ENCODE data around the gene SACS. TPM values are rescaled to one million over a fixed set of nuclear protein-coding genes. Genes with fewer than 3 reads are reported as not detected.

The SACS gene
- total RNA-seq, 1 donor from 2014 or later = 6.8 TPM

DNA sequence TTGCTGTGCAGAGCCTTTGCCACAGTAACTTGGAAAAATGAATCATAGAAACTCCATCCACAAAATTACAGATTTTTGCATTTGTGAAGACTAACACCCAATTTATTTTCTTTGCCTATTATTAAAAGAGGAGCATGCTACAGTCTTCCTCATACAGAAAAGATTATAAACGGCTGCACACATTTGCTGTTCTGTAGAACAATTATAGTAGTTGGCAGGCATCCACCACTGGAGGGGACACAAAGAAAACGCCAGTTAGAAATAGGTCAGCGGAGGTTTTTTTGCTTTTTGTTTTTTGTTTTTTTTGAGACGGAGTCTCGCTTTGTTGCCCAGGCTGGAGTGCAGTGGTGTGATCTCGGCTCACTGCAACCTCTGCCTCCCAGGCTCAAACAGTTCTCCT, 51.6 kb downstream of the SACS start:
- no peak for DNase-seq

DNA sequence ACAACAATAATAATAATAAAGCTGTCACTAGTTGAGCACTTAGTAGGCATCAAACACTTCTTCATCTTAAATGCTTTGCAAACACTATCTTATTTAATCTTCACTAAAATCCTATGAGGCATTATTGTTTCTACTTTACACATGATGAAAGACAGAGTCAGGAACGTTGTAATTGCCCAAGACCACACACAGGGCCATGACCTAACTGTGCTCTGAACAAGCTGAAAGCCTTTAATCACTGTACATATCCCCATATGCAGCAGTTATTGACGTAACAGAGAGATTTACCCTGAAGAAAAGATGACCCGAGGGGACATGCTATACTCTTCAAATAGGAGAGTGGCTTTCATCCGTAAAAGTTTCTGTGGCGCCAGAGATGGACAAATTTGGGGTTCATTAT, 53.0 kb downstream of the SACS start:
- intact Hi-C loops (cut with DNase I) = no loop called here
- ATAC-seq (ENCODE audit: poor library complexity) = no peak
- DNase-seq = no peak

More for the DNA sequence above, 51.6 kb downstream of the SACS start:
- ATAC-seq (ENCODE audit: poor library complexity) = no peak
- intact Hi-C loops (cut with DNase I) = no loop called here

DNA sequence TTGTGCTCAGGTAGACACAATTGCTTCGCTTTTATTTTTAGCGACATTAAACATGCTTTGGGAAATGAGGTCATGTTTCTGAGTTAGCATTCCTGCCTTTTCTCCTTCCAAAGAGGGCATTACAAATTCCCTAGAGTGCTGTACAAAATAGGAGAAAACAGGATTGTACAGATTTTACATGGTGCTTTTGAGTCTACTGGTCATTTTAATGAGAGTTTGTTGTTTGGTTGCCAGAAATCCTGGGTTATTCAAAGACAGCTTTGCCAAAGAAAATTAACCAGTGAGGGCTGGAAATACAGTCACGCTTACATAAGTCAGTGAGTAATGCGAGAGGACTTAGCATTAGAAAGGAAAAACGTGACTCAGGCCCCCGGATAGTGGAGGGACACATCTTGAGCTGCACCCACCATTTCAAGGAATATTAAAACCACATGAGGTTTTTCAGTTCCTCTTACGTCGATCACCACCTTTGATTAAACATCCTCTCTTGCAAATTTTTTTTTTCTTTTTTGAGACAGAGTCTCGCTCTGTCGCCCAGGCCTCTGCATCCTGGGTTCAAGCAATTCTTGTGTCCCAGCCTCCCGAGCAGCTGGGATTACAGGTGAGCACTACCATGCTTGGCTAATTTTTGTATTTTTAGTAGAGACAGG, 55.4 kb downstream of the SACS start:
- DNase-seq (no peak), ATAC-seq (ENCODE audit: poor library complexity) (no peak)
- intact Hi-C loops (cut with DNase I) = no loop called here

DNA sequence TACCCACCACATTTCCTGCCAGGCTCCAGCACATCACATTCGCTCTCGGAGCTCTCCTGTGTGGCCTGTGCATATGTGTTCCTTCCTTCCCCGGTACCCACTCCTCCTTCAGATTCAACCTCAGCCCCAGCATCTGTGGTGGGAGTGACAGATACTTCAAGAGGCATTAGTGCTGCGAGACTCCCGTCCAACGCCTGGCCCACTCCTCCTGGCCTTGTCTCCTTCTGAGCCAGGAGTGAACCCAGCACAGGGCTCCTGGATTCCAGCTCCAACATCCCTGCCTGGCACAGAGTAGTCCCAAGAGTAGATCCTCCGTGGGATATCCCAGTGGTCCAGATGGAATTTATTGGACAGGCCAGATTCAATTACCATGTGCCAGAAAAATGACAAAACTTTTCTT, 55.9 kb downstream of the SACS start:
- DNase-seq = no peak

DNA sequence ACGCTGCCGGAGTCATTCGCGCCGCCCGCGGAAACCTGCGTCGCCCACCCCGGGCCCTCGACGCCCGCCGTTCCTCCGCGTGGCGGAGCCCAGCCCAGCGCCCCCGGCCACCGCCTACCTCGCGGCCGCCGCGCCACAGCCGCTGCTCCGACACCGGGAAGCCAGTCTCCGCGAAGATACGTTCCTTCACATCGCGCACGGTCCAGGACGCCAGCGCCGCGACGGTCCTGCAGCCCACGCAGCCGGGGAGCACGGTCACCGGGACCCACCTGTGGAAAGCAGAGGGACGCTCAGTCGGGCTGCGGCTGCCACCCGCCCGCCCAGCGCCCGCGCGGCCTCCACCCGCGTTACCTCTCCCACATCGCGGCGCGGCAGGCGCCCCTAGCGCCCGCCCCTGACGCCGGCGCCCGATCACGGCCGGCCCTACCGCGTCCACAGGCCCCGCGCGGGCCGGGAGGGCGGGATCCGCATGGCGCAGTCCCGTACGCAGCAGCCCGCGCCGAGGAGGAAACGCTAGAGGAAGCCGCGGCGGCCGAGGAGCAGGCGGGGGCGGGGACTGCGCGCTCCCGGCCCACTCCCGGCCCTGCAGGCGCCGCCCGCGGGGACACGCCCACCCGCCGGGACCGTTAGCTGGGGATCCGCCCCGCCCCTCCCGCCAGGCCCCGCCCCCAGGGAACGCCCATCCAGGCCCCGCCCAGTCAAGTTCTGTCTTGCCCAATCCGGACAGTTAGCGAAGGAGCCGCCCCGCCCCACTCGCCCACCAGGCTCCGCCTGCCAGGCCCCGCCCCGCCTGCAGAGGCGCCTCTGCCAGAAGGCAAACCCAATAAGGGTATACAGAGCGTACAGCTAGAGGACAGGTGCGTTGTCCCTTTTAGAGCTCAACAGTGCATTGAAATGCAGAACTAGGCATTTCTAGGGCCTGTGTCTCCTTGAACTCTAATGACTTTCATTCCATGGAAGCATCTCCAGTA, 58.2 kb downstream of the SACS start:
- intact Hi-C loops (cut with DNase I) = no loop called here
- DNase-seq (peak; percentile 97), ATAC-seq (ENCODE audit: poor library complexity) (peak; percentile 97)

More for the DNA sequence above, 55.9 kb downstream of the SACS start:
- ATAC-seq (ENCODE audit: poor library complexity) = no peak
- intact Hi-C loops (cut with DNase I) = no loop called here

DNA sequence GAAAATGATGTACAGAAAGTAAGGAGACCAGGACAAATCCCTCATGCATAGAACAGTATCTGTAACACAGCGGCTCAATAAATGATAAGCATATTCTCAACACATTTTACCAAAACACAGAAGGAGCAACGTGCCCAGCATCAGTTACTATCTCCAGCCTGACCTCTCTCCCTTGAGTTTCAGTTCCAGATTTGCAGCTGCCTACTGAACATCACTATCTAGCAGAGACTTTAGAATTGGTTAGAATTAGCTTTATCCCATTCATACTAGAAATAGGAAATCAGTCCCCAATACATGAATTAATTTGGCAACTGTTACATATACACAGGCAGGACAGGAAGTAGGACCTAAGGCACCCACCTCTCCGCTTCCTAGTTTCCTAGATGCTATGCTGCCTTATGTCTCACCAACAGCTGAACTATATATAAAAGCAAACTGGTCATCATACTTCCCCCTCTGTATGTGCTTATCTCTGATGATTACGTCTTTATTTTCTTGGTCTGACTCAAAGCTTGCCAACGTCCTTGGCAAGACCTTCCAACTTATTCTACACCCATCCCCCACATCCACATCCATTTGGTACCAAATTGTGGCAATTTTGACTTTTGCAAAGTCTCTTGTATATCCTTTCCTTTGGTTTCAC, 61.1 kb downstream of the SACS start:
- intact Hi-C loops (cut with DNase I) = no loop called here
- DNase-seq = no peak
- ATAC-seq (ENCODE audit: poor library complexity) = no peak

DNA sequence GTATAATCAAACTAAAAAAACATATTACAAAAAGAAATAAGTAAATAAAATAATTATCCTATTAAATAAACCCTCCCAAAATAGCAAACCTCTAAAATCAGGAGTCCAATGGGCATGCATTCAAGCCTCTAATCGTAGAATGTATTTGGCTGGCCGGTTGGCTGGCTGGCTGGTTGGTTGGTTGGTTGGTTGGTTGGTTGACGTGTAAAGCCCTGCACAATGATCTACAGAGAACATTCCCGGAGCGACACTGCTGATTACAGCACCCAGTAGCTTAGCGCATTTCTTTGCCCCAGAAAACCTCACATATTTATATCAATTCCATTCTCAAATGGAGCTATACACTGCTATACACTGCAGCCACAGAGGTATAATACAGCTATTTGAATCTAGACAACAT, 65.6 kb downstream of the SACS start:
- intact Hi-C loops (cut with DNase I) = no loop called here
- ATAC-seq (ENCODE audit: poor library complexity) (no peak), DNase-seq (no peak)

DNA sequence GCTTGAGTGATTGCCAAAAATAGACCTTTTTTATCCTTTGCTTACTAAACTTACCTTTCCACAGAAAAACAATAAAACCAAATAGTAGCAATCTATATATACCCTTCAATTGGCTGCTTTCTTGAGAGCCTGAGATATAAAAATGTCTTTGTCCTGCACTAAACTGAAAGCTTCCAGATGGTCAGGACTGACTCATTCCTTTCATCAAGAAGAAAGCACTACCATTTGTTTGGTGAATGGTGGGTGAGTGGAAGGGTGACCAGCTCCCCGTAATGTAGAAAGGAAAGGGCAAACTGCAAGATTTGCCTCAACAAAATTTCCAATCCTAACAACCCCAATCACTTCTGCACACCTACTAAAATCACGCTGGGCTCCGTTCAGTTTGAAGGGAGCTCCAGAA, 67.8 kb downstream of the SACS start:
- no peak for DNase-seq
- intact Hi-C loops (cut with DNase I) = no loop called here

DNA sequence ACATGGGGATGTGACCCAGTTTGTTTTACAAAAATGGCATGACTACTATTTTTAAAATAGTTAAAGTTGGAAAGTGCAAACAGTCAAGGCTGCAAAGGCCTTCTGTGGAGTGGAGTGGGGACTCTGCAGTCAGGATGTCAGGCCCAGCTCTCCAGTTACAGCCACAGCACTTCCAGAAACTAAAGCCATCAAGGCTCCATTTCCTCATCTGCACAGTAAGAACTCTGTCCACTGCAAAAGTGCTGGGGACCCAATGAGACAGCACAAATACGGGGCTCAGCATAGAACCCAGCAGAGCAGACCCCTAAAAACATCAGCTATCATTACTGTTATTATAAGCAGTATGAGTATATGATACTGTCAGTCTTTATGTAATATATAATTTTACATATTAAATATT, 73.6 kb downstream of the SACS start:
- no peak for ATAC-seq (ENCODE audit: poor library complexity)
- intact Hi-C loops (cut with DNase I) = no loop called here
- DNase-seq = no peak

More for the DNA sequence above, 67.8 kb downstream of the SACS start:
- no peak for ATAC-seq (ENCODE audit: poor library complexity)

DNA sequence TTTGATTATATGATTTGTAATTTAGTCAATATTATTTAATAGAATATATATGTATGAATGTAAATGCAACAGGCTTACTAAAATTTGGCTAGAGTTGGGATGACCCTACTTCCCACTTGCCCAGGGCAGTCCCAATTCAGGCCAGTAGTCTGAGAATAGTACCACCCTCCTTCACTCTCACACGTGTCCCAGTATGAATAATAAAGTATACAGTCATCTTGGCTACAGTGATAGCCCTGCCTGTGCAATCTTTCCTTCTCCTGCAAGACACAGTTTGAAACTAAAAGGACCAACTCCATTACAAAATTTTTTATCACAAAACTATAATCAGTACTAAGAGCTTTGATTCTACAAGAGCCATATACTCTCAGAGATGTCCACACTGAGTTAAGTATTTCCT, 76.2 kb downstream of the SACS start:
- no peak for DNase-seq
- ATAC-seq (ENCODE audit: poor library complexity) = no peak

DNA sequence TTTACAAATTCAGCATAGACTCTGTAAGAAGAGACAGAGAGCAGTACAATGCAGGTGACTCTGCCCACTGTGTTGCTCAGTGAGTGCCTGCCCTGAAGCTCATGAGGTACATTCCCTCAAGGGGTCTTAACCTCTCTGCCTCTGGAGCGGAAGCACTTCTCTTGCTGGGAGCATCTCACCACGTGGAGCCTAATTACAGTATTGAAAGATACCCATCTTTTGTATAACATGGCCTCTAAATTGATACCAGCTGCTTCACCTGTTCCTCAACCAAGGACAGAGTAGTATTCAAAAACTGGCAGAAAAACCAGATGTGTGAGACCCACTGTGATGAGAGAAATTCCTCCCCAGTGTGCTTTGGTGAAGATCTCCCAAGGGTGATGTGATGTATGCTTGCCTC, 77.1 kb downstream of the SACS start:
- no peak for ATAC-seq (ENCODE audit: poor library complexity)
- DNase-seq = no peak
- intact Hi-C loops (cut with DNase I) = no loop called here

More for the DNA sequence above, 76.2 kb downstream of the SACS start:
- intact Hi-C loops (cut with DNase I) = no loop called here

DNA sequence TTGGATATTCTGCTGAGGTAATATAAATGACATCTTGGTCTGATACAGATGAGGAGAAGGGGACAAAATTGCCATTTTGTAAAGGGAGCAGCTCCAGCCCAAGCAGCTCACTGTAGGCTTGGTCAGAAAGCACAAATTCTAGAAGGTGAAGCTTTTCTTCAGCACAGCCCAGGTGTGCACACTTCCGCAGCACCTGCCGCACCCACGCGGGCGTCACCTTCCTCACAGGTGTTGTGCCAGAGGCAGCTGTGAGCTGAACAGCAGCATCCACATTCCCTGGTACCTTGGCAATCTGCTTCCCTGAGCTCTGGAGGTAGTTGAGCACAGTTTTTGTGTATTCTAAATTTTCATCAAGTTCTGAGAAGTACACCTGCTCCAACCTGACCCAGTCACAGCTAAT, 79.0 kb downstream of the SACS start:
- intact Hi-C loops (cut with DNase I) = no loop called here
- ATAC-seq (ENCODE audit: poor library complexity) (no peak), DNase-seq (no peak)

DNA sequence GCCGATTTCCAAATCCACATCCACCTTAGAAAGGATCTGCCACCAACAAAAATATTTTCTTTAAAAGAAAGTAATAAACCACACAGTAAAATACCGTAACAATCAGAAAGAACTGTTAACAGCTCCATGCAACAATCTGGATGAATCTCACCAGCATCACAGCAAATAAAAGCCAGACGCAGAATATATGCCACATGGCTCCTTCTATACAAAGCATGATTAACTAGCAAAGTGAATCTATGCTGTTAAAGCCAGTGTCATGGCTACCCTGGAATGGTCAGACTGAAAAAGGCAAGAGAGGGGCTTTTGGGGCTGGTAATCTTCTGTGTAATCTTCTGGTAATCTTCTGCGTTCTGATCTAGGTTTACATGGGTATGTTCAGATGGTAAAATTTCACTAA, 81.3 kb downstream of the SACS start:
- intact Hi-C loops (cut with DNase I) = no loop called here
- no peak for DNase-seq
- ATAC-seq (ENCODE audit: poor library complexity) = no peak

DNA sequence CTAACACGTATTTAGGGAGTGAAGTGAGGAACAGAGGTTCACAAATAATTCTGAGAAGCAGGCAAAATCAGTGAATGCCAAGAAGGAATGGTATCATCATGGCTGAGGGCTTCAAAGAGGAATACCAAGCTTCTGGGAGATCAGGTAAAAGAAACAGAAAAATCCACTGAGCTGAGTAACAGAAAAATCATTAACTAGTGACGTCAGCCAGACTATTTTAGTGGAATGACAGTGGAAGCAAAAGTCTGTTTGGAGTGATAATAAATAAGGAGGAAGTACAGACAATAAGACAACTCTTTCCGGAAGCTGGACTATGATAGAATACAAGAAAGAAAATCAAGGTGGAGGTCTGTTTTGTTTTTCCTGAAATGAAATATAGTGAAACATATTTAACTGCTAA, 83.5 kb downstream of the SACS start:
- intact Hi-C loops (cut with DNase I) = no loop called here
- DNase-seq = no peak
- no peak for ATAC-seq (ENCODE audit: poor library complexity)

DNA sequence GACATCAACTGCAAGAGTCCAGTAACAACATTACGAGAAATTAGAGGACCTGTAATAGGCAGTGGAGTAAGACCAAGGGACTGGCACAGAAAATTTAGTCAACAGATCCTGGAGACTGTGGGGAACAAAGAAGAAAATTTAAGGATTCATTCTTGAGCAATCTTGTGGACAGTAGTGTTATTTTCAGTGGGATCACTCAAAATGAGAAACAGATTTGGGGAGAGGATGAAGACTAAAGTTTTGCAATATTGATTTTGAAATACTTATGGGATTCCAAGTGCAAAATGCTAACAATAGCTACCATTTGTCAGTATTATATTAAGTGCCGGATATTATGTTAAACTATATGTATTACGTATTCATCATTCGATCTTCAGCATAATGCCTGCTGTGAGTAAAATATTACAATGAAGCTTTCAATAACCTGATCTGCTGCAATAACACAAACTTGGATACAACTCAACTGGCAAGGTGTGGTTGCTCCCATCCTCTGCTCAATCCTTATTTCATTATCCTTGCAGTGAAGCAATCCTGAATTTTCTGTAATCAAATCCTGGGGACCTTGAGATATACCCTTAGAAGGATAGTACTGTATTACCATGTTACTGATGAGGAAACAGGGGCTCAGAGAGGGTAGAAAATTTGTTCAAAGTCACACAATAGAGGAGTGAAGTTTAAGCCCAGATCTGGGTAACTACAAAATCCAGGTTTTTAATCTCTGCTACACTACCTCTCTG, 84.2 kb downstream of the SACS start:
- DNase-seq (no peak), ATAC-seq (ENCODE audit: poor library complexity) (peak; percentile 43)
- intact Hi-C loops (cut with DNase I) = no loop called here

DNA sequence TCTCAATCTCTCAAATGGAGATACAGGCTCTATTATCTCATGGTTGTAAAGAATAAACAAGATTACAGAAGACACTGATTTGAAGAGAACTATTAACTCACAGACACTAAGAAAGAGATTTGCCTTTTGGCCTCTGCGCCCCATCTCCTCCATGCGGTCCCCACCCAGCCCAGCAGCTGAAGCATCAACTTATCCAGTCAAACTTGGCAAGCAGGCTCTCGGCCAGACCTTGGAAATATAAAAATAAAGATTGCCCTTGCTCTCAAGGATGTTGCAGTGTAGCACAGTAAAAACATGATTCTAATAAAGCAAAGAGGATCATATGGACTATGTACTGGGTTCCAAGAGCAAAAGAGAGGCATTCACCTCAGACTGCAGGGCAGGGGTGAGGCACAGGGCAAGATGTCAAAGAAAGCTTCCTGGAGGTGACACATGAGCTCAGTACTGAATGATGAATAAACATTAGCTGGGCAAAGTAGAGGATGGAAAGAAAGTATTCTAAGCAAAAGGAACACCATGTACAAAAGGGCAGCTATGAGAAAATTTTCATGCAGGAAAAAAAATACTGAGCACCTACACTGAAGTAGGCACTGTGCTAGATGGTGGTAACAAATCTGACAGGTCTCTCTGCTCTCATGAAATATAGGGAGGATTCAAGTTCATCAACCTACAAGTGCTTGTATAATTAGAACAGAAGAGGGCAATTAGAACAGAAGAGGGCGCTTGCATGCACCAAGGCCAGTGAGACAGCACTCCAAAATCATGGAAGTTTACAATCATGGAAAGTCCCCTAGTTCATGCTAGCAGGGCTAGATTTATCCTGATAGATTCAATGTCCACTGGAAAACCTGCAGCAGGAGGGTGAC, 85.0 kb downstream of the SACS start:
- ATAC-seq (ENCODE audit: poor library complexity) = peak; percentile 61
- DNase-seq = no peak
- intact Hi-C loops (cut with DNase I) = no loop called here

DNA sequence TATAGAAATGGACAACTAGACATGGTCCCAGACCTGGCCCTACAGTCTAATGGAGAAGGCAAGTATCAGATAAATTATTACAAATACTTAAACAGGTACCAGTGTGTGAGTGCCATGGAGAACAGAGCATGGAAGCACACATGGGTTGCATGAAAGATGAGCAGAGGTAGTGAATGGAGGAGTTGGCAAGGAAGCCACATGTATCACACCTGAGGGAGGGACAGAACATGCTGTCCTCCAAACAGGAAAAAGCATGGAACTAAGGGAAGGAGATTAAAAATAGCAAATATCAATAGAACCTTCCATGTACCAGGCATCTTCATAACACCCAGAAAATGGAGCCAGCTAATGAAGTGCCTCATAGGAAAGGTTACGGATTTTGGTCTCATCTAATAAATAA, 85.9 kb downstream of the SACS start:
- ATAC-seq (ENCODE audit: poor library complexity) (no peak), DNase-seq (no peak)
- intact Hi-C loops (cut with DNase I) = no loop called here

DNA sequence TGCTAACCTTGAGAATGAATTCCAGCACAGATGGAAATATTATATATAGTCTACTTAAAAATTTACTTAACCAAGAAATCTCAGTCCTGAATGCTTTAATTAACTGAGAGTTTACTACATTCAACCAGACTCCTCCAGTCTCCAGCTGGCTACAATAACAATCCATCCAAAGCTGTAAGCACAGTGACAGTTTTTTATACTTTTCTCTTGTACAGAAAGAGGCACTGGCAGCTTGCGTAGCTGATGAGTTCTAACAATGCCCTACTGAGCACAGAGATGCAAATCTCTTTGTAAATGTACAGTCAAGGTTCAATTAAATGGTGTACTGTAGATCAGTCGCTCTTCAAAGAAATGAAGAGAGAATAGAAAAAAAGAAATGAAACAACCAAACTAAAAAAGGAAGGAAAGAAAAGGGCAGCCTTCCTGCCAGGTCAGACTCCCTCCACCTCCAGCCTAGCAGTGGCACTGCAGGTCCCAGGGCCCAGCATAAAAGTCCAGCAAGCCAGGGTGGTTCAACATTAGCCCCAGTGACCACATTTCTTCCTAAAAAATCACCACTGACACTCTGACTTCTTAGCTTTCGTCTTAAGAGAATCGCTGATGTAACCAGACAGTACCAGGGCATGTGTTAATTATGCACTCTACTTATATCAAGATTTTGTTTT, 88.4 kb downstream of the SACS start:
- intact Hi-C loops (cut with DNase I) = no loop called here
- no peak for DNase-seq
- no peak for ATAC-seq (ENCODE audit: poor library complexity)
